ENCODE measurements around the gene CCDC187.
"Not testable (repeated sequence)": the region's sequence is repeated elsewhere in the genome, so short reads cannot be mapped to it uniquely, and the experiment has no call there.

CCDC187 gene

GRCh38 chr9:136303825-136304416 lies at the start of gene CCDC187:
CCDC187 (minus strand) TSS chr9:136304094; CDS start chr9:136303830, 264 bp downstream.
- 0 out of 2 replicates have a peak within 1 kb of the TSS, but pooled peaks have one; percentile 3 for H3K9ac ChIP-seq
- H3K9me3 ChIP-seq, result no peaks in the 10 kb centered on the region
- peak within 1 kb of the TSS; percentile 86 for H3K4me2 ChIP-seq
- no peaks in the 10 kb centered on the region for H3K36me3 ChIP-seq
- no peaks in the 10 kb centered on the region for H3K27me3 ChIP-seq
- TF ChIP-seq Cebpa-rat (IDR thresholded peaks at IDR 0.05), result no peak
- H3K4me3 ChIP-seq, result no peak within 1 kb of the TSS
- peaks cover 96% of the 10 kb centered on the region for H3K4me1 ChIP-seq
- 0 out of 2 replicates have a peak within 1 kb of the TSS, but pooled peaks have one; percentile 57 for H3K27ac ChIP-seq
- H4K20me1 ChIP-seq, result peaks cover 6% of the 10 kb centered on the region; the same call in 1 of the 2 replicates

- no peaks in the 10 kb centered on the region for H3K9me3 ChIP-seq
- H3K9ac ChIP-seq, result no peak overlapping the region
- H3K4me1 ChIP-seq, result peaks cover 56% of the 10 kb centered on the region
Observed at GRCh38 chr9:136353088-136353487, 49.2 kb upstream of the CCDC187 start.

GRCh38 chr9:136352682-136353081 lies 48.8 kb upstream of the CCDC187 start:
- Histone ChIP-seq H3K4me2 (0 out of 2 replicates have a peak overlapping the region, but pooled peaks have one; percentile 7), H3K4me1 (peaks cover 61% of the 10 kb centered on the region), H3K27ac (no peak overlapping the region; the same call in 1 of the 2 replicates), H4K20me1 (peaks cover 91% of the 10 kb centered on the region), H3K9me3 (no peaks in the 10 kb centered on the region), H3K27me3 (no peaks in the 10 kb centered on the region), H3K4me3 (no peak overlapping the region), H3K9ac (no peak overlapping the region), H3K36me3 (peaks cover 90% of the 10 kb centered on the region)
- TF ChIP-seq Cebpa-rat (IDR thresholded peaks at IDR 0.05), result no peak

More at GRCh38 chr9:136353088-136353487, 49.2 kb upstream of the CCDC187 start:
- peaks cover 90% of the 10 kb centered on the region for H3K36me3 ChIP-seq
- H3K27ac ChIP-seq, result 0 out of 2 replicates have a peak overlapping the region, but pooled peaks have one; percentile 18
- no peak overlapping the region for H3K4me3 ChIP-seq
- no peaks in the 10 kb centered on the region for H3K27me3 ChIP-seq
- H3K4me2 ChIP-seq, result 0 out of 2 replicates have a peak overlapping the region, but pooled peaks have one; percentile 7
- TF ChIP-seq Cebpa-rat (IDR thresholded peaks at IDR 0.05), result no peak
- H4K20me1 ChIP-seq, result peaks cover 91% of the 10 kb centered on the region

GRCh38 chr9:136351868-136352267 lies 48.0 kb upstream of the CCDC187 start:
- peaks cover 69% of the 10 kb centered on the region for H3K4me1 ChIP-seq
- peaks cover 91% of the 10 kb centered on the region for H4K20me1 ChIP-seq
- H3K27me3 ChIP-seq, H3K9ac ChIP-seq, H3K4me3 ChIP-seq, H3K9me3 ChIP-seq, H3K4me2 ChIP-seq: not testable (repeated sequence)
- H3K27ac ChIP-seq, result peak overlapping the region; percentile 13; the same call in 1 of the 2 replicates
- peaks cover 88% of the 10 kb centered on the region for H3K36me3 ChIP-seq

GRCh38 chr9:136351252-136351800 lies 47.4 kb upstream of the CCDC187 start:
- no peak overlapping the region for H3K4me3 ChIP-seq
- H3K27me3 ChIP-seq, result no peaks in the 10 kb centered on the region
- H3K9ac ChIP-seq, result no peak overlapping the region
- H4K20me1 ChIP-seq, result peaks cover 91% of the 10 kb centered on the region
- TF ChIP-seq Cebpa-rat (IDR thresholded peaks at IDR 0.05), result no peak
- no peak overlapping the region for H3K4me2 ChIP-seq
- no peaks in the 10 kb centered on the region for H3K9me3 ChIP-seq
- H3K4me1 ChIP-seq, result peaks cover 74% of the 10 kb centered on the region
- H3K27ac ChIP-seq, result peak overlapping the region; percentile 13; the same call in 1 of the 2 replicates
- H3K36me3 ChIP-seq, result peaks cover 88% of the 10 kb centered on the region

GRCh38 chr9:136349546-136349945 lies 45.7 kb upstream of the CCDC187 start:
- H3K27me3 ChIP-seq, result no peaks in the 10 kb centered on the region
- H3K4me3 ChIP-seq, result no peak overlapping the region
- peaks cover 75% of the 10 kb centered on the region for H3K4me1 ChIP-seq
- H4K20me1 ChIP-seq, result peaks cover 97% of the 10 kb centered on the region
- peak overlapping the region; percentile 55; the same call in 1 of the 2 replicates for H3K9ac ChIP-seq
- H3K9me3 ChIP-seq, result no peaks in the 10 kb centered on the region
- no peak for TF ChIP-seq Cebpa-rat (IDR thresholded peaks at IDR 0.05)
- H3K4me2 ChIP-seq, result peak overlapping the region; percentile 65
- peaks cover 94% of the 10 kb centered on the region for H3K36me3 ChIP-seq
- peak overlapping the region; percentile 57 for H3K27ac ChIP-seq

GRCh38 chr9:136348691-136349090 lies 44.8 kb upstream of the CCDC187 start:
- Histone ChIP-seq H3K4me1 (peaks cover 70% of the 10 kb centered on the region), H3K4me2 (peak overlapping the region; percentile 65), H3K36me3 (peaks cover 92% of the 10 kb centered on the region), H3K9me3 (no peaks in the 10 kb centered on the region), H3K4me3 (no peak overlapping the region), H3K9ac (peak overlapping the region; percentile 55; the same call in 1 of the 2 replicates), H4K20me1 (peaks cover 95% of the 10 kb centered on the region), H3K27me3 (no peaks in the 10 kb centered on the region), H3K27ac (peak overlapping the region; percentile 57)
- TF ChIP-seq Cebpa-rat (IDR thresholded peaks at IDR 0.05), result no peak

- Histone ChIP-seq H3K4me3 (no peak overlapping the region), H3K4me1 (peaks cover 70% of the 10 kb centered on the region), H3K9ac (peak overlapping the region; percentile 48), H3K4me2 (peak overlapping the region; percentile 65), H3K27ac (peak overlapping the region; percentile 57), H3K9me3 (no peaks in the 10 kb centered on the region), H4K20me1 (peaks cover 95% of the 10 kb centered on the region), H3K36me3 (peaks cover 90% of the 10 kb centered on the region), H3K27me3 (no peaks in the 10 kb centered on the region)
- TF ChIP-seq Cebpa-rat (IDR thresholded peaks at IDR 0.05), result no peak
Observed at GRCh38 chr9:136347472-136348256, 43.8 kb upstream of the CCDC187 start.

GRCh38 chr9:136346927-136347465 lies 43.1 kb upstream of the CCDC187 start:
- H3K36me3 ChIP-seq, result peaks cover 89% of the 10 kb centered on the region
- H3K27me3 ChIP-seq, result no peaks in the 10 kb centered on the region
- no peak for TF ChIP-seq Cebpa-rat (IDR thresholded peaks at IDR 0.05)
- H3K4me1 ChIP-seq, result peaks cover 73% of the 10 kb centered on the region
- H4K20me1 ChIP-seq, result peaks cover 97% of the 10 kb centered on the region
- peak overlapping the region; percentile 41; the same call in 1 of the 2 replicates for H3K9ac ChIP-seq
- H3K9me3 ChIP-seq, result no peaks in the 10 kb centered on the region
- H3K4me3 ChIP-seq, result no peak overlapping the region
- H3K27ac ChIP-seq, result no peak overlapping the region
- H3K4me2 ChIP-seq, result no peak overlapping the region
